AG09309 (cell line): ENCODE data around the gene BTNL3.

Experiments
- DNase-seq: peaks from one replicate; pipeline ENCODE4 v3.0.0-alpha.2; 2010; ENCODE audit warnings: low read depth
- H3K4me3 ChIP-seq: 2 replicates; pipeline ENCODE4 v1.5.1; 2011; ENCODE audit warnings: mild to moderate bottlenecking, low read depth, low read length, moderate library complexity; ENCODE audit not compliant: control insufficient read depth
- TF ChIP-seq, protein P1 (sequence below): IDR thresholded peaks from 2 replicates; pipeline ENCODE4 v1.5.1; 2011; ENCODE audit warnings: mild to moderate bottlenecking, low read depth, low read length, inconsistent platforms; ENCODE audit not compliant: insufficient read depth, control insufficient read depth; ENCODE audit errors: missing control alignments

BTNL3 gene

DNA sequence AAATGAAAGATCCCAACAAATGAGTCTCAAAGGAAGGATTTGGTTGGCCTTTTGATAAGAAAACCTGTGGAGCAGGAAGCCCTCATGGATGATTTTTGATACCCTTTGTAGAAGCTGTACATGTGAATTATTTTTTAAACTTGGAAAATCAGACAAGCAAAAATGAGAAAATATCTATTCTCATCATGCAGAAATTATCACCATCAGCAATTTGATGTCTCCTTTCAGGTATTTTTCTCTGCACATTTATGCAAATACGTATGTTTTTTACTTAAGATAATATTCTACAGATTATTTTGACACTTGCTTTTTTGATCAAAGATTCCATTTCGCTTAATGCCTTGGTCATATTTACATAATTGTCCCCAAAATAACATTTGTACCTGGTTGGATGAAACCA lies 58.6 kb downstream of the BTNL3 start:
- TF ChIP-seq, protein P1, sequence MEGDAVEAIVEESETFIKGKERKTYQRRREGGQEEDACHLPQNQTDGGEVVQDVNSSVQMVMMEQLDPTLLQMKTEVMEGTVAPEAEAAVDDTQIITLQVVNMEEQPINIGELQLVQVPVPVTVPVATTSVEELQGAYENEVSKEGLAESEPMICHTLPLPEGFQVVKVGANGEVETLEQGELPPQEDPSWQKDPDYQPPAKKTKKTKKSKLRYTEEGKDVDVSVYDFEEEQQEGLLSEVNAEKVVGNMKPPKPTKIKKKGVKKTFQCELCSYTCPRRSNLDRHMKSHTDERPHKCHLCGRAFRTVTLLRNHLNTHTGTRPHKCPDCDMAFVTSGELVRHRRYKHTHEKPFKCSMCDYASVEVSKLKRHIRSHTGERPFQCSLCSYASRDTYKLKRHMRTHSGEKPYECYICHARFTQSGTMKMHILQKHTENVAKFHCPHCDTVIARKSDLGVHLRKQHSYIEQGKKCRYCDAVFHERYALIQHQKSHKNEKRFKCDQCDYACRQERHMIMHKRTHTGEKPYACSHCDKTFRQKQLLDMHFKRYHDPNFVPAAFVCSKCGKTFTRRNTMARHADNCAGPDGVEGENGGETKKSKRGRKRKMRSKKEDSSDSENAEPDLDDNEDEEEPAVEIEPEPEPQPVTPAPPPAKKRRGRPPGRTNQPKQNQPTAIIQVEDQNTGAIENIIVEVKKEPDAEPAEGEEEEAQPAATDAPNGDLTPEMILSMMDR, result no peak
- H3K4me3 ChIP-seq, result no peak overlapping the region
- DNase-seq, result no peak

DNA sequence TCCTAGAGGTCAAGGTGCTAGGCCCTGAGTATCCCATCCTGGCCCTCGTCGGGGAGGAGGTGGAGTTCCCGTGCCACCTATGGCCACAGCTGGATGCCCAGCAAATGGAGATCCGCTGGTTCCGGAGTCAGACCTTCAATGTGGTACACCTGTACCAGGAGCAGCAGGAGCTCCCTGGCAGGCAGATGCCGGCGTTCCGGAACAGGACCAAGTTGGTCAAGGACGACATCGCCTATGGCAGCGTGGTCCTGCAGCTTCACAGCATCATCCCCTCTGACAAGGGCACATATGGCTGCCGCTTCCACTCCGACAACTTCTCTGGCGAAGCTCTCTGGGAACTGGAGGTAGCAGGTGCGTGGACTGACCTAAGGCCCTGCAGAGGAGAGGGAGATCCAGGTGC lies 59.3 kb downstream of the BTNL3 start:
- no peak overlapping the region for H3K4me3 ChIP-seq
- TF ChIP-seq, protein P1, result no peak
- DNase-seq, result no peak

DNA sequence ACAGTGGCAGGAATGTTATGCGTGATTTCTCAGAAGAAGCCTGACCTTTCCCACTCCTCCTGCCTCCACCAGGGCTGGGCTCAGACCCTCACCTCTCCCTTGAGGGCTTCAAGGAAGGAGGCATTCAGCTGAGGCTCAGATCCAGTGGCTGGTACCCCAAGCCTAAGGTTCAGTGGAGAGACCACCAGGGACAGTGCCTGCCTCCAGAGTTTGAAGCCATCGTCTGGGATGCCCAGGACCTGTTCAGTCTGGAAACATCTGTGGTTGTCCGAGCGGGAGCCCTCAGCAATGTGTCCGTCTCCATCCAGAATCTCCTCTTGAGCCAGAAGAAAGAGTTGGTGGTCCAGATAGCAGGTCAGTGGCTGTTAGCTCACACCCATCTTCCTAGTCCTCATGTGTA lies 61.4 kb downstream of the BTNL3 start:
- no peak for DNase-seq
- TF ChIP-seq, protein P1, result no peak
- no peak overlapping the region for H3K4me3 ChIP-seq

DNA sequence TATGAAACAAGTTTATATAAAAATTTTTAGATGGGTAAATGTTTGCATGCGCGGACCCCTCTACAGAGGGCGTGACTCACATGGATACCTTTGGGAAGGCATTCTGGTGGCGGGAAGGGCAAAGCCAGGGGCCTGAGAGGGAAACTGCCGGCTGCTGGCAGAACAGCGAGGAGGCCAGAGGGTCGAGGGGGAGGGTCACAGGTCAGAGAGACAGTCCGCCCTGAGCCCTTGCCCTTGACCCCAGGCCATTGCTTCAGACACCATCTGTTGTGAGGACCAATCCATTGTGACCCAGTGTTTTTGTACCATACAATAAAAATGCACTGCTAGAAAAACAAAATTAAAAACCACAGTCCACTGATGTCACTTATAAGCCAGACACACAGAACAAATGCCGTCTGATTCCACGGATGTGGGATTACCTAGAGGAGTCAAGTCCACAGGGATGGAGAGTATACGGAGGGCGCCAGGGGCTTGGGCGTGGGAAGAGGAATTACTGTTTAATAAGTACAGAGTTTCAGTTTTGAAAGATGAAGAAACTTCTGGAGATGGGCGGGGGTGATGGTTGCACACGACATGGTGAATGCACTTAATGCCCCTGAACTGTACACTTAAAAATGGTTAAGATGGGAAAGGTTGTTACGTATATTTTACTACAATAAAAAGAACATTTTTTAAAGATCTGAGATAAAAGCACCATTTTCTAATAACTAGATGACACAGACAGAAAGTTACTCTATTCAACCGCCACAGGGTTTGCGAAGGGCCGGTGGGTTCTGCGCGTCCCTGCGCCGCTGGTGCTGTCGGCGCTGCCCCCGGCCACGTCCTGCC lies 63.4 kb downstream of the BTNL3 start:
- TF ChIP-seq, protein P1, result no peak
- no peak overlapping the region for H3K4me3 ChIP-seq
- no peak for DNase-seq

DNA sequence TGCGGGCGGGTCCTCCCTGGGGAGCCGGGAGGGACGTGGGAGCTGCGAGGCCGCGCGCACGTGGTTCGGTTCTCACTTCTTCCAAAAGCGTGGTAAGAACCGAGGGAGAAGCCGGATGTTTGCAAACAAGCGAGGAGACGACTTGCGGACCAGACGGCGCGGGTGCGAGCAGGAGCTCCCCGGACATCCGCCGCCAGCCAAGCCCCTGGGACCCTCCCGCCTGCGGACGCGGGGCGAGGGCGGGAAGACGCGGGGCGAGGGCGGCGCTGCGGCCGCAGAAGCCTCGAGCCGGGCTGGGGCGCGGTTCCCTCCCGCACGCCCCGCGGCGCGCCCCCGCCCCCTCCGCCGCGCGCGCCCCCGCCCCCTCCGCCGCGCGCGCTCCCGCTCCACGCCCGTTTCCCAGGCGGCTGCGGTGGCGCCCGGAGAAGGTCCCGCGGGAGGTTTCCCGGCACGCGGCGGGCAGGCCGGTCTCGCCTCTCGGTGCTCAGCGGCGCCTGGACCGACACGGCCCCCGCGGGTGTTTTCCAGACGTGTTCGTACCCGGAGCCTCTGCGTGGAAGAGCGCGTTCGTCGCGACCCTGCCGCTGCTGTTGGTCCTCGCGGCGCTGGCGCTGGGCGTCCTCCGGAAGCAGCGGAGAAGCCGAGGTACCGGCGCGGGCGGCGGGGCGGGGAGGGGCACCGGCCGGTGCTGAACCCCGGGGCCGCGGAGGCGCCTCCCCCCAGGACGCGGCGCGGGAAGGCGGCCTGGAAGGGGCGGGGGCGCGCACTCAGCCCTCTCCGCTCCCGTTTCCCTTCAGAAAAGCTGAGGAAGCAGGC lies 64.2 kb downstream of the BTNL3 start:
- no peak overlapping the region; the same call in 1 of the 2 replicates for H3K4me3 ChIP-seq
- TF ChIP-seq, protein P1, result no peak
- no peak for DNase-seq

DNA sequence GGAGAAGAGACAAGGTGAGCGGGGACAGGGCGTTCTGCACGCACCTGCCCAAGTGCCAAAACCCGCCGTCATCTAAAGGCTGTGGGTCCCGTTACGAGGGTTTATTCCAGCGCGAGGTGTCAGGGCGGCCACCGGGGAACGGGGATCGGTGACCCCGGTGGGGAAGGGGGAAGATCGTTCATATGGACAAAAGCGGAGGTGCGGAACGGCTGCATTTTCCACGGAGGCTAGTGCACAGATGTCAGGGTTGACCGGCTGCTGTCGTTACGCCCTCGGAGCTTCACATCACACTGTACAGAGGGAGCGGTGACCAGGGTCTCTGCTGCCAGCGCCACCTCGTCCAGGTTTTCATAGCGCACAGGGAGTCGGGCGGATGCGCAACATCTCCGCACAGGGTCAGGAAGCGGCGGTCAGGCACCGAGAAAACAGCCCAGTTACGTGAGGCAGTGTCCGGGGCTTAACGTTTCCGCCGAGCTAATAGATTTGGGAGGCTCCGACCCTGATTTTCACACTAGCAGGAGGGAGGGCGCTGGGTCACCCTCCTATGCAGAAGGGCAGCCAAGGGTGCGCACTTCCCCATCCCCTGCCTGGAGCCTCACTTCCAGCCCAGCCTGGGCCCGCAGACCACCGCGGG lies 65.0 kb downstream of the BTNL3 start:
- no peak for DNase-seq
- H3K4me3 ChIP-seq, result no peak overlapping the region; the same call in 1 of the 2 replicates
- TF ChIP-seq, protein P1, result no peak
